PFSK-1 (cell line): ENCODE data around the gene TOP1.

Experiments used
- POLR2AphosphoS5 ChIP-seq: IDR thresholded peaks from 2 replicates; pipeline ENCODE4 v1.6.1; 2012; ENCODE audit warnings: low read depth, mild to moderate bottlenecking, control low read depth, low read length, moderate library complexity
- SIN3A ChIP-seq: IDR thresholded peaks from 2 replicates; pipeline ENCODE4 v1.6.1; 2012; ENCODE audit warnings: mild to moderate bottlenecking, low read length, moderate library complexity, borderline replicate concordance; ENCODE audit not compliant: insufficient read depth
- TAF1 ChIP-seq: IDR thresholded peaks from 2 replicates; pipeline ENCODE4 v1.6.1; 2012; ENCODE audit warnings: low read length, control low read depth, borderline replicate concordance; ENCODE audit not compliant: insufficient read depth
- TF ChIP-seq, protein P1 (sequence below), 2 experiments: IDR thresholded peaks; 2 replicates each; pipeline versions ENCODE4 v1.6.1 to v1.8.0; 2011 to 2012; ENCODE audit warnings: low read depth in 2 of 2, low read length in 2 of 2, control low read depth in 1 of 2, inconsistent platforms in 1 of 2, mild to moderate bottlenecking in 1 of 2, moderate library complexity in 1 of 2; ENCODE audit not compliant: insufficient read depth in 1 of 2

DNA sequence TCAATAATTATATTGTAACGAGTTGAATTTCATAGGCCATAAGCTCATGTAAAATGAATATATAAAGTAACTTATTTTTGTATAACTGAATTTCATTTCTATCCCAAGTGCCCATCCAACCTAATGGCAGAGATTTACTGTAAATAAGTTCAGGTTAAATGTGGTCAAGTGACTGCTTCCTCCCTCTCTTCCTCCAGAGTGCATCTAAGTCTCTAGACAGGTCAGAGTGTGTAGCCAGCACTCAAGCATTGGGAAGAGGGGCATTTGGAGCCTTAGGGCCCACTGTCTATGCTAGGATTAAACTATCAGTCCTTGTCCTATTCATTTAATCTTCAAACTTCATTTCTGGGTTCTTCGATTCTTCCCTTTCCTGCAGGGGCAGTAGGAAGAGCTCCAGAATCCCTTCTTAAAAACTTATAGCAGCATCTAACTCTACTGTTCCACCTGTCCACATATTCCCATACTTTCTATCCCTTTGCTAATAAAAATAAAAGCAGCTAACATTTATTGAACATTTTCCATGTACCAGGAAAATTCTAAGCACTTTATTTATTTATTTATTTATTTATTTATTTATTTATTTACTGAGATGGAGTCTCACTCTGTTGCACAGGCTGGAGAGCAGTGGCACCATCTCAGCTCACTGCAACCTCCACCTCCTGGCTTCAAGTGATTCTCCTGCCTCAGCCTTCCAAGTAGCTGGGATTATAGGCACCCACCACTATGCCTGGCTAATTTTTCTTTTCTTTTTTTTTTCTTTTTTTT lies 36.1 kb upstream of the TOP1 start:
- no peak for TF ChIP-seq SIN3A
- no peak for TF ChIP-seq TAF1
- TF ChIP-seq, protein P1, sequence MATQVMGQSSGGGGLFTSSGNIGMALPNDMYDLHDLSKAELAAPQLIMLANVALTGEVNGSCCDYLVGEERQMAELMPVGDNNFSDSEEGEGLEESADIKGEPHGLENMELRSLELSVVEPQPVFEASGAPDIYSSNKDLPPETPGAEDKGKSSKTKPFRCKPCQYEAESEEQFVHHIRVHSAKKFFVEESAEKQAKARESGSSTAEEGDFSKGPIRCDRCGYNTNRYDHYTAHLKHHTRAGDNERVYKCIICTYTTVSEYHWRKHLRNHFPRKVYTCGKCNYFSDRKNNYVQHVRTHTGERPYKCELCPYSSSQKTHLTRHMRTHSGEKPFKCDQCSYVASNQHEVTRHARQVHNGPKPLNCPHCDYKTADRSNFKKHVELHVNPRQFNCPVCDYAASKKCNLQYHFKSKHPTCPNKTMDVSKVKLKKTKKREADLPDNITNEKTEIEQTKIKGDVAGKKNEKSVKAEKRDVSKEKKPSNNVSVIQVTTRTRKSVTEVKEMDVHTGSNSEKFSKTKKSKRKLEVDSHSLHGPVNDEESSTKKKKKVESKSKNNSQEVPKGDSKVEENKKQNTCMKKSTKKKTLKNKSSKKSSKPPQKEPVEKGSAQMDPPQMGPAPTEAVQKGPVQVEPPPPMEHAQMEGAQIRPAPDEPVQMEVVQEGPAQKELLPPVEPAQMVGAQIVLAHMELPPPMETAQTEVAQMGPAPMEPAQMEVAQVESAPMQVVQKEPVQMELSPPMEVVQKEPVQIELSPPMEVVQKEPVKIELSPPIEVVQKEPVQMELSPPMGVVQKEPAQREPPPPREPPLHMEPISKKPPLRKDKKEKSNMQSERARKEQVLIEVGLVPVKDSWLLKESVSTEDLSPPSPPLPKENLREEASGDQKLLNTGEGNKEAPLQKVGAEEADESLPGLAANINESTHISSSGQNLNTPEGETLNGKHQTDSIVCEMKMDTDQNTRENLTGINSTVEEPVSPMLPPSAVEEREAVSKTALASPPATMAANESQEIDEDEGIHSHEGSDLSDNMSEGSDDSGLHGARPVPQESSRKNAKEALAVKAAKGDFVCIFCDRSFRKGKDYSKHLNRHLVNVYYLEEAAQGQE (IDR thresholded peaks at IDR 0.05; ENCODE audit: insufficient read depth in 1 of 2, low read depth in 2 of 2, low read length in 2 of 2) = no peak
- TF ChIP-seq POLR2AphosphoS5 = no peak
